ENCODE results near the gene KMT2B. TPM values are rescaled to one million over a fixed set of nuclear protein-coding genes. Genes with fewer than 3 reads are reported as not detected.

Gene KMT2B
- total RNA-seq, 1 experiment from 2014 or later = 10.8 TPM

GRCh38 chr19:35740423-35741202 is 22.8 kb downstream of the KMT2B start:
- no peaks in the 10 kb centered on the region for H3K36me3 ChIP-seq (ENCODE audit: low read depth, low read length)

GRCh38 chr19:35741203-35741515 is 23.4 kb downstream of the KMT2B start:
- H3K4me1 ChIP-seq (ENCODE audit: insufficient read depth, low read length) = peaks cover 11% of the 10 kb centered on the region
- H3K4me3 ChIP-seq (ENCODE audit: low read length) = peak overlapping the region; percentile 70
- no peaks in the 10 kb centered on the region for H4K20me1 ChIP-seq (ENCODE audit: low read length)
- peaks cover 6% of the 10 kb centered on the region for H3K79me2 ChIP-seq (ENCODE audit: low read length)
- H3K9ac ChIP-seq (ENCODE audit: low read length) = peak overlapping the region; percentile 28; the same call in 1 of the 2 replicates
- peak overlapping the region; percentile 77 for H2AFZ ChIP-seq (ENCODE audit: low read length)
- BruUV-seq (replicated peaks) = no TSS peak
- H3K9me3 ChIP-seq (ENCODE audit: low read length) = no peaks in the 10 kb centered on the region
- H3K27me3 ChIP-seq (ENCODE audit: low read length) = no peaks in the 10 kb centered on the region
- H3K27ac ChIP-seq (ENCODE audit: low read length) = no peak overlapping the region
- ChIA-PET CTCF (no interaction called here), POLR2A (ENCODE audit: unreplicated experiment) (no interaction called here)
- H3K4me2 ChIP-seq (ENCODE audit: low read length) = peak overlapping the region; percentile 94
- no peaks in the 10 kb centered on the region for H3K36me3 ChIP-seq (ENCODE audit: low read depth, low read length)
- TF ChIP-seq EZH2phosphoT487 (IDR thresholded peaks at IDR 0.05; ENCODE audit: borderline replicate concordance, low read length) = no peak
- TF ChIP-seq EZH2 (IDR thresholded peaks at IDR 0.05; ENCODE audit: low read length, unreplicated experiment) = no peak
- TF ChIP-seq CTCF (conservative IDR thresholded peaks at IDR 0.05; ENCODE audit: low read depth, low read length) = no peak
- DNase-seq (no peak), ATAC-seq (no peak)
- intact Hi-C loops (cut with micrococcal nuclease) = loop anchor here (2.0 kb wide), 1 partner anchor 34 kb away; the partner anchor contains the start of gene ARHGAP33
- H3K9me2 ChIP-seq (replicated peaks; ENCODE audit: low read length) = no peaks in the 10 kb centered on the region
- H3F3A ChIP-seq (ENCODE audit: low read length, unreplicated experiment) = no peaks in the 10 kb centered on the region

More at GRCh38 chr19:35740423-35741202, 22.8 kb downstream of the KMT2B start:
- DNase-seq = peak; percentile 91
- Histone ChIP-seq H3K9me2 (replicated peaks; ENCODE audit: low read length) (no peaks in the 10 kb centered on the region), H3K27me3 (ENCODE audit: low read length) (no peaks in the 10 kb centered on the region), H3K9me3 (ENCODE audit: low read length) (no peaks in the 10 kb centered on the region), H3K4me3 (ENCODE audit: low read length) (peak overlapping the region; percentile 70), H4K20me1 (ENCODE audit: low read length) (no peaks in the 10 kb centered on the region), H3K27ac (ENCODE audit: low read length) (no peak overlapping the region), H3K9ac (ENCODE audit: low read length) (peak overlapping the region; percentile 32), H3K4me1 (ENCODE audit: insufficient read depth, low read length) (peaks cover 9% of the 10 kb centered on the region), H3F3A (ENCODE audit: low read length, unreplicated experiment) (no peaks in the 10 kb centered on the region), H3K79me2 (ENCODE audit: low read length) (peaks cover under 1% of the 10 kb centered on the region), H3K4me2 (ENCODE audit: low read length) (peak overlapping the region; percentile 94), H2AFZ (ENCODE audit: low read length) (peak overlapping the region; percentile 78)
- TF ChIP-seq EZH2 (IDR thresholded peaks at IDR 0.05; ENCODE audit: low read length, unreplicated experiment) (no peak), CTCF (conservative IDR thresholded peaks at IDR 0.05; ENCODE audit: low read depth, low read length) (0 out of 2 replicates have a peak, but pooled peaks have one; percentile 21), EZH2phosphoT487 (IDR thresholded peaks at IDR 0.05; ENCODE audit: borderline replicate concordance, low read length) (no peak)
- BruUV-seq (replicated peaks) = no TSS peak
- ChIA-PET CTCF (no interaction called here), POLR2A (ENCODE audit: unreplicated experiment) (interaction anchor here (0.6 kb wide), 3 partner anchors 35 to 396 kb away, joined by 3 to 4 read pairs (median 3); no protein-coding TSS in a partner anchor)
- peak; percentile 83 for ATAC-seq
- intact Hi-C loops (cut with micrococcal nuclease) = loop anchor here (2.0 kb wide), 1 partner anchor 34 kb away; the partner anchor contains the start of gene ARHGAP33

All from PC-3 (cell line).